HEK293T (cell line): ENCODE data around the gene STEAP4.

Source experiments
- CTBP1 ChIP-seq: fragments of 450-650 bp; IDR thresholded peaks from 2 replicates; pipeline ENCODE4 v1.6.1; 2016; ENCODE audit warnings: borderline replicate concordance
- FOXA1 ChIP-seq: fragments of 450-650 bp; IDR thresholded peaks from 2 replicates; pipeline ENCODE4 v1.6.1; 2016; ENCODE audit warnings: mild to moderate bottlenecking
- FOXK2 ChIP-seq: fragments of 450-650 bp; IDR thresholded peaks from 2 replicates; pipeline ENCODE4 v1.6.1; 2016; ENCODE audit warnings: mild to moderate bottlenecking
- FOXM1 ChIP-seq: fragments of 450-650 bp; IDR thresholded peaks from 2 replicates; pipeline ENCODE4 v1.6.1; 2017; ENCODE audit warnings: mild to moderate bottlenecking, borderline replicate concordance
- HDGF ChIP-seq: fragments of 450-650 bp; IDR thresholded peaks from 2 replicates; pipeline ENCODE4 v1.6.1; 2017; ENCODE audit warnings: antibody characterized with exemption, borderline replicate concordance
- NFRKB ChIP-seq: fragments of 450-650 bp; IDR thresholded peaks from 2 replicates; pipeline ENCODE4 v1.6.1; 2016; ENCODE audit warnings: mild to moderate bottlenecking, moderate library complexity
- SP1 ChIP-seq: fragments of 450-650 bp; IDR thresholded peaks from 2 replicates; pipeline ENCODE4 v1.6.1; 2017
- SUZ12 ChIP-seq: fragments of 450-650 bp; IDR thresholded peaks from 2 replicates; pipeline ENCODE4 v1.6.1; 2016; ENCODE audit warnings: mild to moderate bottlenecking
- TARDBP ChIP-seq: fragments of 450-650 bp; IDR thresholded peaks from 2 replicates; pipeline ENCODE4 v1.6.1; 2016
- TF ChIP-seq, protein P1 (sequence below): fragments of 450-650 bp; IDR thresholded peaks from 2 replicates; pipeline ENCODE4 v1.6.1; 2016

DNA sequence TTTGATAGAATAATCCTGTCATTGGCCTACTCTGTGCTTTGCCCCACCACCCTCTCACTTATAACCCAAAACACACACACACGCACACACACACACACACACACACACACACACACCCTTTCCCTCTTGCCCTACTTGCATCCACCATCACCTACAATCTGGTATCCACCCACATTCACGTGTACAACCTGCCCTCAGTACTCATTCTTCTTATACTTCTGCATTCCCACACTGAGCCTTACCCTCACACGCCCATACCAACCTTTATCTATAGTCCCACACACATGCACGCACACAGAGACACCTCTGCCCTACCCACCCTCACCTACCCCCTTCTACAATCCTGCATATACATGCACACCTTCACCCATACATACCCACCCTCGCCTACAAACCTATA is 76.0 kb downstream of the STEAP4 start:
- TF ChIP-seq SUZ12 = no peak
- TF ChIP-seq FOXA1 = no peak
- TF ChIP-seq SP1 = no peak
- no peak for TF ChIP-seq TARDBP
- no peak for TF ChIP-seq HDGF
- TF ChIP-seq CTBP1 = no peak
- TF ChIP-seq, protein P1, sequence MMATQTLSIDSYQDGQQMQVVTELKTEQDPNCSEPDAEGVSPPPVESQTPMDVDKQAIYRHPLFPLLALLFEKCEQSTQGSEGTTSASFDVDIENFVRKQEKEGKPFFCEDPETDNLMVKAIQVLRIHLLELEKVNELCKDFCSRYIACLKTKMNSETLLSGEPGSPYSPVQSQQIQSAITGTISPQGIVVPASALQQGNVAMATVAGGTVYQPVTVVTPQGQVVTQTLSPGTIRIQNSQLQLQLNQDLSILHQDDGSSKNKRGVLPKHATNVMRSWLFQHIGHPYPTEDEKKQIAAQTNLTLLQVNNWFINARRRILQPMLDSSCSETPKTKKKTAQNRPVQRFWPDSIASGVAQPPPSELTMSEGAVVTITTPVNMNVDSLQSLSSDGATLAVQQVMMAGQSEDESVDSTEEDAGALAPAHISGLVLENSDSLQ = no peak
- TF ChIP-seq NFRKB = no peak
- no peak for TF ChIP-seq FOXM1
- TF ChIP-seq FOXK2 = no peak
